Caco-2 (cell line): ENCODE results near the gene ATRAID. TPM values are rescaled to one million over a fixed set of nuclear protein-coding genes. Genes with fewer than 3 reads are reported as not detected.

Experiments used
- BruUV-seq: library from RNA; stranded (reverse); fragments of 400-500 nt; replicated peaks from 2 replicates; lab custom pipeline; 2021; lab: Mats Ljungman, UMichigan
- CTCF ChIA-PET: fragments of 300-600 bp; sonication (Branson Sonifier 250); formaldehyde crosslinking; loops from one replicate; lab custom pipeline; 2022; ENCODE audit warnings: antibody characterized with exemption; lab: Charles Lee
- POLR2A ChIA-PET: fragments of 300-600 bp; sonication (Branson Sonifier 250); formaldehyde crosslinking; loops from one replicate; lab custom pipeline; 2022; ENCODE audit warnings: antibody characterized with exemption; lab: Charles Lee
- DNase-seq, 2 experiments: peaks; one replicate each; pipeline versions ENCODE4 v3.0.0 to v3.0.0-alpha.2; 2020 to 2022
- H3K27me3 ChIP-seq: replicated peaks from 2 replicates; pipeline ENCODE4 v1.6.0; 2011; ENCODE audit warnings: low read length; ENCODE audit not compliant: control insufficient read depth, insufficient read depth
- H3K36me3 ChIP-seq: 2 replicates; pipeline ENCODE4 v1.5.1; 2011; ENCODE audit warnings: low read length; ENCODE audit not compliant: control insufficient read depth, insufficient read depth
- H3K4me1 ChIP-seq: fragments of 250-450 bp; sonication (Bioruptor Pico); 2 replicates; pipeline ENCODE4 v1.5.1; 2020; ENCODE audit warnings: mild to moderate bottlenecking
- H3K4me3 ChIP-seq: 2 replicates; pipeline ENCODE4 v1.5.1; 2011; ENCODE audit warnings: low read depth, mild to moderate bottlenecking, control low read depth, low read length
- H3K9me3 ChIP-seq: fragments of 250-450 bp; sonication (Bioruptor Pico); 2 replicates; pipeline ENCODE4 v1.5.1; 2020; ENCODE audit warnings: mild to moderate bottlenecking, moderate library complexity
- H3K27ac Mint-ChIP-seq: one replicate; pipeline ENCODE4 v1.8.0; 2022; ENCODE audit warnings: mixed read lengths; ENCODE audit not compliant: unreplicated experiment
- H3K27me3 Mint-ChIP-seq: one replicate; pipeline ENCODE4 v1.8.0; 2022; ENCODE audit warnings: mixed read lengths; ENCODE audit not compliant: insufficient read depth, unreplicated experiment
- H3K36me3 Mint-ChIP-seq: one replicate; pipeline ENCODE4 v1.8.0; 2022; ENCODE audit warnings: mild to moderate bottlenecking, mixed read lengths; ENCODE audit not compliant: insufficient read depth, unreplicated experiment
- H3K4me1 Mint-ChIP-seq: one replicate; pipeline ENCODE4 v1.8.0; 2022; ENCODE audit warnings: low read depth, mixed read lengths; ENCODE audit not compliant: unreplicated experiment
- H3K4me3 Mint-ChIP-seq: one replicate; pipeline ENCODE4 v1.8.0; 2022; ENCODE audit warnings: mild to moderate bottlenecking, moderate library complexity, mixed read lengths; ENCODE audit not compliant: unreplicated experiment
- H3K9me3 Mint-ChIP-seq: one replicate; pipeline ENCODE4 v1.8.0; 2022; ENCODE audit warnings: mixed read lengths; ENCODE audit not compliant: unreplicated experiment
- intact Hi-C: fragments of 100-400 bp; cut with micrococcal nuclease; formaldehyde crosslinking; loops from one replicate; pipeline ENCODE4 v1.10.0; 2022; ENCODE audit not compliant: unreplicated experiment
- total RNA-seq: library from RNA; stranded (reverse); gene quantifications from 2 replicates; pipeline ENCODE4 v1.2.3, GENCODE V29; 2022
- TF ChIP-seq, protein P1 (sequence below), 2 experiments: fragments of 200-600 bp in 1 of 2; IDR thresholded peaks; 1 replicate in 1 of 2; 2 replicates in 1 of 2; pipeline versions ENCODE4 v1.5.1 to v1.8.0; 2011 to 2022; ENCODE audit warnings: antibody characterized with exemption in 1 of 2, control low read depth in 1 of 2, inconsistent platforms in 1 of 2, low read depth in 1 of 2, low read length in 1 of 2, mild to moderate bottlenecking in 1 of 2, moderate library complexity in 1 of 2; ENCODE audit not compliant: insufficient read depth in 1 of 2, severe bottlenecking in 1 of 2, unreplicated experiment in 1 of 2

Gene ATRAID
- total RNA-seq, 1 experiment from 2014 or later = 157 TPM

- no peaks in the 10 kb centered on the region for H3K36me3 ChIP-seq
- no peaks in the 10 kb centered on the region for H3K27me3 Mint-ChIP-seq
- ChIA-PET POLR2A (no interaction called here), CTCF (interaction anchor here (0.5 to 1.1 kb wide), 3 partner anchors 28 to 91 kb away, joined by 3 to 5 read pairs (median 3); no protein-coding TSS in a partner anchor)
- no peaks in the 10 kb centered on the region for H3K4me1 ChIP-seq
- no peaks in the 10 kb centered on the region for H3K27me3 ChIP-seq
- H3K27ac Mint-ChIP-seq = no peak overlapping the region
- TF ChIP-seq, protein P1, sequence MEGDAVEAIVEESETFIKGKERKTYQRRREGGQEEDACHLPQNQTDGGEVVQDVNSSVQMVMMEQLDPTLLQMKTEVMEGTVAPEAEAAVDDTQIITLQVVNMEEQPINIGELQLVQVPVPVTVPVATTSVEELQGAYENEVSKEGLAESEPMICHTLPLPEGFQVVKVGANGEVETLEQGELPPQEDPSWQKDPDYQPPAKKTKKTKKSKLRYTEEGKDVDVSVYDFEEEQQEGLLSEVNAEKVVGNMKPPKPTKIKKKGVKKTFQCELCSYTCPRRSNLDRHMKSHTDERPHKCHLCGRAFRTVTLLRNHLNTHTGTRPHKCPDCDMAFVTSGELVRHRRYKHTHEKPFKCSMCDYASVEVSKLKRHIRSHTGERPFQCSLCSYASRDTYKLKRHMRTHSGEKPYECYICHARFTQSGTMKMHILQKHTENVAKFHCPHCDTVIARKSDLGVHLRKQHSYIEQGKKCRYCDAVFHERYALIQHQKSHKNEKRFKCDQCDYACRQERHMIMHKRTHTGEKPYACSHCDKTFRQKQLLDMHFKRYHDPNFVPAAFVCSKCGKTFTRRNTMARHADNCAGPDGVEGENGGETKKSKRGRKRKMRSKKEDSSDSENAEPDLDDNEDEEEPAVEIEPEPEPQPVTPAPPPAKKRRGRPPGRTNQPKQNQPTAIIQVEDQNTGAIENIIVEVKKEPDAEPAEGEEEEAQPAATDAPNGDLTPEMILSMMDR (IDR thresholded peaks at IDR 0.05; ENCODE audit: insufficient read depth in 1 of 2, low read depth in 1 of 2, low read length in 1 of 2, severe bottlenecking in 1 of 2, unreplicated experiment in 1 of 2) = no peak
- no peaks in the 10 kb centered on the region for H3K9me3 ChIP-seq
- no peak overlapping the region for H3K4me3 Mint-ChIP-seq
- BruUV-seq = no TSS peak
- H3K36me3 Mint-ChIP-seq = no peaks in the 10 kb centered on the region
- H3K4me1 Mint-ChIP-seq = no peaks in the 10 kb centered on the region
- intact Hi-C loops = no loop called here
- H3K4me3 ChIP-seq = no peak overlapping the region
- DNase-seq = no peak
- H3K9me3 Mint-ChIP-seq = no peaks in the 10 kb centered on the region
Observed at GRCh38 chr2:27186613-27187345, 25.1 kb upstream of the ATRAID start.

- H3K27ac Mint-ChIP-seq = no peak overlapping the region
- Histone ChIP-seq H3K27me3 (no peaks in the 10 kb centered on the region), H3K4me3 (no peak overlapping the region), H3K4me1 (no peaks in the 10 kb centered on the region), H3K36me3 (no peaks in the 10 kb centered on the region), H3K9me3 (no peaks in the 10 kb centered on the region)
- BruUV-seq = no TSS peak
- no peaks in the 10 kb centered on the region for H3K27me3 Mint-ChIP-seq
- H3K4me3 Mint-ChIP-seq = no peak overlapping the region
- CTCF ChIA-PET = no interaction called here
- intact Hi-C loops = loop anchor here (2.0 kb wide), 1 partner anchor 229 kb away; no protein-coding TSS in a partner anchor
- TF ChIP-seq, protein P1 (IDR thresholded peaks at IDR 0.05; ENCODE audit: insufficient read depth in 1 of 2, low read depth in 1 of 2, low read length in 1 of 2, severe bottlenecking in 1 of 2, unreplicated experiment in 1 of 2) = no peak
- no peak for DNase-seq
- H3K9me3 Mint-ChIP-seq = no peaks in the 10 kb centered on the region
- POLR2A ChIA-PET = no interaction called here
- H3K36me3 Mint-ChIP-seq = no peaks in the 10 kb centered on the region
- no peaks in the 10 kb centered on the region for H3K4me1 Mint-ChIP-seq
Observed at GRCh38 chr2:27189989-27190388, 21.9 kb upstream of the ATRAID start.

GRCh38 chr2:27191070-27191829 is 20.6 kb upstream of the ATRAID start:
- POLR2A ChIA-PET = interaction anchor here (0.6 to 1.2 kb wide), 5 partner anchors 21 to 1703 kb away, joined by 3 to 7 read pairs (median 3); partner anchors contain the start of genes ATRAID, PREB and SLC5A6
- H3K27ac Mint-ChIP-seq = no peak overlapping the region
- Histone ChIP-seq H3K27me3 (no peaks in the 10 kb centered on the region), H3K4me1 (no peaks in the 10 kb centered on the region), H3K9me3 (no peaks in the 10 kb centered on the region), H3K36me3 (no peaks in the 10 kb centered on the region), H3K4me3 (no peak overlapping the region)
- no peak overlapping the region for H3K4me3 Mint-ChIP-seq
- DNase-seq = peak; percentile 73 to 82
- TF ChIP-seq, protein P1 (IDR thresholded peaks at IDR 0.05; ENCODE audit: insufficient read depth in 1 of 2, low read depth in 1 of 2, low read length in 1 of 2, severe bottlenecking in 1 of 2, unreplicated experiment in 1 of 2) = peak; percentile 73 to 88
- BruUV-seq = no TSS peak
- no peaks in the 10 kb centered on the region for H3K27me3 Mint-ChIP-seq
- H3K4me1 Mint-ChIP-seq = no peaks in the 10 kb centered on the region
- no peaks in the 10 kb centered on the region for H3K36me3 Mint-ChIP-seq
- CTCF ChIA-PET = interaction anchor here (0.6 to 1.9 kb wide), 28 partner anchors 11 to 233 kb away, joined by 3 to 67 read pairs (median 4); partner anchors contain the start of genes ABHD1, ATRAID, KHK and PREB
- H3K9me3 Mint-ChIP-seq = no peaks in the 10 kb centered on the region
- intact Hi-C loops = loop anchor here (1.0 to 2.0 kb wide), 4 partner anchors 21 to 230 kb away; no protein-coding TSS in a partner anchor
